SK-N-SH (cell line): Measurements from ENCODE around the gene GPR162. TPM values are rescaled to one million over a fixed set of nuclear protein-coding genes. Genes with fewer than 3 reads are reported as not detected.

Experiments used
- CTCF ChIA-PET: fragments of 300-600, 350-600 bp; formaldehyde crosslinking; extraction: SDS; loops from one replicate; lab custom pipeline; 2021; lab: Yijun Ruan, JAX
- POLR2A ChIA-PET: fragments of 350-600 bp; sonication (Branson Sonifier 250); formaldehyde crosslinking; extraction: SDS; loops from one replicate; lab custom pipeline; 2020; ENCODE audit warnings: antibody characterized with exemption, inconsistent platforms; lab: Yijun Ruan, JAX
- DNase-seq: peaks from one replicate; pipeline ENCODE4 v3.0.0; 2012
- H2AFZ ChIP-seq: fragments of 200-600 bp; sonication (generic); 2 replicates; pipeline ENCODE4 v1.8.1; 2016; ENCODE audit warnings: antibody characterized with exemption, mild to moderate bottlenecking, low read depth
- H3F3A ChIP-seq: fragments of 200-600 bp; sonication (generic); replicated peaks from 2 replicates; pipeline ENCODE3; 2016; ENCODE audit warnings: antibody characterized with exemption, mild to moderate bottlenecking; ENCODE audit not compliant: insufficient read depth
- H3K27ac ChIP-seq, 2 experiments: fragments of 200-500 bp in 1 of 2; fragments of 200-600 bp in 1 of 2; sonication (Bioruptor generic) in 1 of 2; sonication (generic), shearing (Covaris generic) in 1 of 2; 2 replicates each; pipeline versions ENCODE4 v1.5.1 to v1.6.1; 2014 to 2016; ENCODE audit warnings: low read depth in 2 of 2, inconsistent platforms in 1 of 2, low read length in 1 of 2, mild to moderate bottlenecking in 1 of 2, mixed read lengths in 1 of 2
- H3K27me3 ChIP-seq: fragments of 200-600 bp; sonication (generic), shearing (Covaris generic); 2 replicates; pipeline ENCODE4 v1.6.1; 2016; ENCODE audit warnings: mixed run types; ENCODE audit not compliant: insufficient read depth
- H3K36me3 ChIP-seq, 2 experiments: fragments of 200-500 bp in 1 of 2; fragments of 200-600 bp in 1 of 2; sonication (Bioruptor generic) in 1 of 2; sonication (generic) in 1 of 2; replicated peaks in 1 of 2; 2 replicates each; pipeline versions ENCODE3 to v1.5.1; 2014 to 2016; ENCODE audit warnings: low read length in 1 of 2, mild to moderate bottlenecking in 1 of 2; ENCODE audit not compliant: insufficient read depth in 2 of 2, control insufficient read depth in 1 of 2
- H3K4me1 ChIP-seq, 2 experiments: fragments of 200-500 bp in 1 of 2; fragments of 200-600 bp in 1 of 2; sonication (Bioruptor generic) in 1 of 2; sonication (generic), shearing (Covaris generic) in 1 of 2; 2 replicates each; pipeline versions ENCODE4 v1.5.1 to v1.6.1; 2014 to 2016; ENCODE audit warnings: low read depth in 1 of 2, low read length in 1 of 2, mixed run types in 1 of 2; ENCODE audit not compliant: insufficient read depth in 2 of 2, control insufficient read depth in 1 of 2
- H3K4me2 ChIP-seq: fragments of 200-600 bp; sonication (generic), shearing (Covaris generic); 2 replicates; pipeline ENCODE4 v1.6.1; 2017; ENCODE audit warnings: mixed run types
- H3K4me3 ChIP-seq, 2 experiments: fragments of 200-500 bp in 1 of 2; fragments of 200-600 bp in 1 of 2; sonication (Bioruptor generic) in 1 of 2; sonication (generic), shearing (Covaris generic) in 1 of 2; 2 replicates each; pipeline versions ENCODE4 v1.5.1 to v1.8.1; 2014 to 2016; ENCODE audit warnings: low read depth in 2 of 2, inconsistent platforms in 1 of 2, low read length in 1 of 2, mild to moderate bottlenecking in 1 of 2, mixed read lengths in 1 of 2, moderate library complexity in 1 of 2
- H3K79me2 ChIP-seq: fragments of 200-600 bp; sonication (generic); 2 replicates; pipeline ENCODE4 v1.8.1; 2017; ENCODE audit warnings: mild to moderate bottlenecking; ENCODE audit not compliant: insufficient read depth
- H3K9ac ChIP-seq: fragments of 200-600 bp; sonication (generic); 2 replicates; pipeline ENCODE4 v1.6.1; 2017; ENCODE audit warnings: mixed run types
- H3K9me2 ChIP-seq: fragments of 200-600 bp; sonication (generic); 2 replicates; pipeline ENCODE4 v1.6.1; 2017; ENCODE audit warnings: mixed run types
- H3K9me3 ChIP-seq: fragments of 200-600 bp; sonication (generic); 2 replicates; pipeline ENCODE4 v1.6.1; 2017; ENCODE audit warnings: mixed run types, mild to moderate bottlenecking, moderate library complexity
- H4K20me1 ChIP-seq: fragments of 200-600 bp; sonication (generic); 2 replicates; pipeline ENCODE4 v1.6.1; 2017; ENCODE audit warnings: mild to moderate bottlenecking, mixed run types; ENCODE audit not compliant: insufficient read depth
- CTCF ChIP-seq: fragments of 200-600 bp; sonication (generic); IDR thresholded peaks from 2 replicates; pipeline ENCODE4 v1.6.1; 2017; ENCODE audit warnings: antibody characterized with exemption, mild to moderate bottlenecking, moderate library complexity
- ELF1 ChIP-seq: IDR thresholded peaks from 2 replicates; pipeline ENCODE4 v1.4.0; 2012
- EZH2phosphoT487 ChIP-seq: fragments of 200-600 bp; sonication (generic); IDR thresholded peaks from 2 replicates; pipeline ENCODE4 v1.6.1; 2017; ENCODE audit warnings: low read depth, mixed run types, mild to moderate bottlenecking, antibody characterized with exemption, moderate library complexity, borderline replicate concordance
- FOSL2 ChIP-seq: IDR thresholded peaks from 2 replicates; pipeline ENCODE4 v1.4.0; 2012; ENCODE audit warnings: low read depth, mild to moderate bottlenecking, moderate library complexity, borderline replicate concordance
- FOXJ3 ChIP-seq: sonication (generic); formaldehyde crosslinking; IDR thresholded peaks from 2 replicates; pipeline ENCODE4 v1.5.1; 2020; ENCODE audit warnings: mild to moderate bottlenecking, missing genetic modification reagents
- GABPA ChIP-seq: IDR thresholded peaks from 2 replicates; pipeline ENCODE4 v1.4.0; 2012; ENCODE audit warnings: low read depth, mild to moderate bottlenecking
- GATA2 ChIP-seq: sonication (generic); formaldehyde crosslinking; IDR thresholded peaks from 2 replicates; pipeline ENCODE4 v1.5.0; 2020; ENCODE audit warnings: mild to moderate bottlenecking, missing genetic modification reagents
- MXI1 ChIP-seq: IDR thresholded peaks from 2 replicates; pipeline ENCODE4 v1.6.1; 2012; ENCODE audit warnings: mild to moderate bottlenecking, low read depth, low read length, improper control_type of control experiment
- NFIC ChIP-seq: IDR thresholded peaks from 2 replicates; pipeline ENCODE4 v1.4.0; 2012; ENCODE audit warnings: borderline replicate concordance
- RAD21 ChIP-seq: IDR thresholded peaks from 2 replicates; pipeline ENCODE4 v1.6.1; 2012; ENCODE audit warnings: mild to moderate bottlenecking, low read length
- RCOR1 ChIP-seq: fragments of 150-350 bp; IDR thresholded peaks from 2 replicates; pipeline ENCODE4 v1.6.1; 2017; ENCODE audit warnings: antibody characterized with exemption, low read length
- RFX5 ChIP-seq: IDR thresholded peaks from 2 replicates; pipeline ENCODE4 v1.6.1; 2012; ENCODE audit warnings: mild to moderate bottlenecking, improper control_type of control experiment, low read length
- SIN3A ChIP-seq: IDR thresholded peaks from 2 replicates; pipeline ENCODE4 v1.6.1; 2012; ENCODE audit warnings: low read depth, mild to moderate bottlenecking, low read length, moderate library complexity, borderline replicate concordance
- SMC3 ChIP-seq: IDR thresholded peaks from 2 replicates; pipeline ENCODE4 v1.6.1; 2012; ENCODE audit warnings: low read depth, low read length, improper control_type of control experiment
- TCF12 ChIP-seq: IDR thresholded peaks from 2 replicates; pipeline ENCODE4 v1.4.0; 2012
- USF2 ChIP-seq: fragments of 150-350 bp; IDR thresholded peaks from 2 replicates; pipeline ENCODE4 v1.6.1; 2017; ENCODE audit warnings: antibody characterized with exemption, low read length, low read depth, borderline replicate concordance
- YY1 ChIP-seq: IDR thresholded peaks from 2 replicates; pipeline ENCODE4 v1.4.0; 2012; ENCODE audit warnings: low read depth, mild to moderate bottlenecking
- WGBS: methylation state at CpG from one replicate; pipeline ENCODE4 v1.1.6; 2017; ENCODE audit warnings: low lambda C conversion rate; 5-methylcytosine and 5-hydroxymethylcytosine counted together
- polyA plus RNA-seq, 3 experiments: library from polyadenylated mRNA; depleted of rRNA; stranded (reverse); fragments of >200 nt; gene quantifications; 2 replicates each; pipeline ENCODE4 v1.2.3, GENCODE V29; 2012
- TF ChIP-seq, protein P1 (sequence below): fragments of 150-350 bp; IDR thresholded peaks from 2 replicates; pipeline ENCODE4 v1.6.1; 2016; ENCODE audit warnings: mild to moderate bottlenecking, low read depth, low read length
- TF ChIP-seq, protein P2 (sequence below): IDR thresholded peaks from 2 replicates; pipeline ENCODE4 v1.4.0; 2012; ENCODE audit warnings: low read depth, borderline replicate concordance

The GPR162 gene
- polyA plus RNA-seq, 1 of the 3 experiments (the other 2 are of a cell fraction): 18.6 TPM

DNA sequence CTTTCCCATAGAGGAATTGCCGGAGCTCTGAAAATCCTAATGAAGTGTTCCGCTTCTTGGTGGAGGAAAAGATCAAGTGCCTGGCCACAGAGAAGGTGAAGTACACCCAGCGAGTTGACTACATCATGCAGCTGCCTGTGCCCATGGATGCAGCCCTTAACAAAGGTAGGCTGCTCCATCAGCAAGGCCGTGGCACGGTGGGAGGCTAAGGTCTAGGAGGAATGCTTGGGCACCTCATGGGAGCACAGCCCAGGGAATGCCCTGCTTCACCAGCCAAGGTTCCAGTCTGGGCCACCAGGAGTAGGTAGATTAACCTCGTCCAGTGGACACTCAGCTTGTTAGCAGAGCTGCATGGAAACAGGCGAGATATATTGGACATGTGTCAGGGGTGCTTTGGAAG is 39.3 kb downstream of the GPR162 start:
- Histone ChIP-seq H3K36me3 (peaks cover 40 to 81% of the 10 kb centered on the region in 2 experiments), H3K9me3 (no peaks in the 10 kb centered on the region), H3K79me2 (0 out of 2 replicates have a peak, but pooled peaks cover under 1% of the 10 kb centered on the region), H4K20me1 (no peaks in the 10 kb centered on the region), H3K9me2 (no peaks in the 10 kb centered on the region), H3K9ac (no peak overlapping the region), H3K27ac (no peak overlapping the region), H3F3A (peaks cover 4% of the 10 kb centered on the region), H3K4me2 (no peak overlapping the region), H3K4me1 (no peaks in the 10 kb centered on the region), H2AFZ (no peak overlapping the region), H3K27me3 (no peaks in the 10 kb centered on the region), H3K4me3 (no peak overlapping the region)
- TF ChIP-seq RAD21: no peak
- TF ChIP-seq GABPA: no peak
- no peak for TF ChIP-seq SIN3A
- no peak for TF ChIP-seq SMC3
- TF ChIP-seq GATA2 (CRISPR knock-in tag): no peak
- no peak for TF ChIP-seq YY1
- no peak for TF ChIP-seq FOSL2
- TF ChIP-seq, protein P1, sequence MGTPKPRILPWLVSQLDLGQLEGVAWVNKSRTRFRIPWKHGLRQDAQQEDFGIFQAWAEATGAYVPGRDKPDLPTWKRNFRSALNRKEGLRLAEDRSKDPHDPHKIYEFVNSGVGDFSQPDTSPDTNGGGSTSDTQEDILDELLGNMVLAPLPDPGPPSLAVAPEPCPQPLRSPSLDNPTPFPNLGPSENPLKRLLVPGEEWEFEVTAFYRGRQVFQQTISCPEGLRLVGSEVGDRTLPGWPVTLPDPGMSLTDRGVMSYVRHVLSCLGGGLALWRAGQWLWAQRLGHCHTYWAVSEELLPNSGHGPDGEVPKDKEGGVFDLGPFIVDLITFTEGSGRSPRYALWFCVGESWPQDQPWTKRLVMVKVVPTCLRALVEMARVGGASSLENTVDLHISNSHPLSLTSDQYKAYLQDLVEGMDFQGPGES: no peak
- ChIA-PET POLR2A (no interaction called here), CTCF (interaction anchor here (1.0 to 2.4 kb wide), 5 partner anchors 8 to 31 kb away, joined by 3 to 13 read pairs (median 8); partner anchors contain the start of gene SPSB2)
- 96% methylated on average over 5 of the region's 7 CpGs for WGBS
- no peak for DNase-seq

- H3K9ac ChIP-seq: no peak overlapping the region
- CTCF ChIA-PET: interaction anchor here (0.7 to 2.4 kb wide), 6 partner anchors 8 to 31 kb away, joined by 3 to 13 read pairs (median 6); partner anchors contain the start of gene SPSB2
- no peak overlapping the region for H3K4me2 ChIP-seq
- POLR2A ChIA-PET: interaction anchor here (1.1 kb wide), 1 partner anchor 10 kb away, joined by 3 read pairs; the partner anchor contains the start of gene USP5
- H3K9me3 ChIP-seq: no peaks in the 10 kb centered on the region
- no peak overlapping the region for H3K27ac ChIP-seq
- no peaks in the 10 kb centered on the region for H4K20me1 ChIP-seq
- 98% methylated on average over 5 of the region's 9 CpGs for WGBS
- no peak for TF ChIP-seq RCOR1
- TF ChIP-seq USF2: no peak
- no peak for TF ChIP-seq RFX5
- TF ChIP-seq SMC3: no peak
- TF ChIP-seq FOXJ3 (CRISPR knock-in tag): no peak
- TF ChIP-seq, protein P2, sequence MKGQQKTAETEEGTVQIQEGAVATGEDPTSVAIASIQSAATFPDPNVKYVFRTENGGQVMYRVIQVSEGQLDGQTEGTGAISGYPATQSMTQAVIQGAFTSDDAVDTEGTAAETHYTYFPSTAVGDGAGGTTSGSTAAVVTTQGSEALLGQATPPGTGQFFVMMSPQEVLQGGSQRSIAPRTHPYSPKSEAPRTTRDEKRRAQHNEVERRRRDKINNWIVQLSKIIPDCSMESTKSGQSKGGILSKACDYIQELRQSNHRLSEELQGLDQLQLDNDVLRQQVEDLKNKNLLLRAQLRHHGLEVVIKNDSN: no peak
- no peak for TF ChIP-seq NFIC
- no peak for TF ChIP-seq ELF1
- no peak for TF ChIP-seq CTCF
- TF ChIP-seq TCF12: no peak
- TF ChIP-seq MXI1: no peak
- TF ChIP-seq EZH2phosphoT487: no peak
- no peak overlapping the region for H3K4me3 ChIP-seq
- no peaks in the 10 kb centered on the region for H3K9me2 ChIP-seq
- peaks cover 5% of the 10 kb centered on the region for H3F3A ChIP-seq
- DNase-seq: no peak
- H3K27me3 ChIP-seq: no peaks in the 10 kb centered on the region
- H3K4me1 ChIP-seq: peaks cover 0 to 1% of the 10 kb centered on the region in 2 experiments; a peak in 2 of 4 replicates
- peaks cover 40 to 78% of the 10 kb centered on the region in 2 experiments for H3K36me3 ChIP-seq
- H2AFZ ChIP-seq: no peak overlapping the region
- no peaks in the 10 kb centered on the region for H3K79me2 ChIP-seq
These were observed 39.8 kb downstream of the GPR162 start for GRCh38 chr12:6861391-6861790.
